Parathyroid adenoma (tissue), 2 donors: Measurements from ENCODE around the gene P2RY13.

Source experiments
- H2AFZ ChIP-seq: fragments of 300-600 bp; sonication (generic); one replicate; pipeline ENCODE4 v1.7.0; 2017; ENCODE audit warnings: antibody characterized with exemption, mild to moderate bottlenecking
- H3K27ac ChIP-seq: fragments of 300-600 bp; sonication (generic); one replicate; pipeline ENCODE4 v1.7.0; 2017
- H3K27me3 ChIP-seq: fragments of 300-600 bp; sonication (generic); one replicate; pipeline ENCODE4 v1.7.0; 2017; ENCODE audit warnings: low read length; ENCODE audit not compliant: control insufficient read depth, insufficient read depth
- H3K36me3 ChIP-seq: fragments of 300-600 bp; sonication (generic); one replicate; pipeline ENCODE4 v1.7.0; 2017; ENCODE audit warnings: low read length; ENCODE audit not compliant: control insufficient read depth, insufficient read depth
- H3K4me1 ChIP-seq: fragments of 300-600 bp; sonication (generic); one replicate; pipeline ENCODE4 v1.7.0; 2017; ENCODE audit warnings: control low read depth
- H3K4me2 ChIP-seq: fragments of 300-600 bp; sonication (generic); one replicate; pipeline ENCODE4 v1.7.0; 2017; ENCODE audit warnings: low read length
- H3K4me3 ChIP-seq: fragments of 300-600 bp; sonication (generic); one replicate; pipeline ENCODE4 v1.7.0; 2017; ENCODE audit warnings: low read depth, low read length
- H3K79me2 ChIP-seq: fragments of 300-600 bp; sonication (generic); one replicate; pipeline ENCODE4 v1.7.0; 2017; ENCODE audit warnings: control low read depth
- H3K9ac ChIP-seq: fragments of 300-600 bp; sonication (generic); one replicate; pipeline ENCODE4 v1.7.0; 2017; ENCODE audit warnings: mild to moderate bottlenecking
- H3K9me3 ChIP-seq: fragments of 300-600 bp; sonication (generic); one replicate; pipeline ENCODE4 v1.7.0; 2017; ENCODE audit warnings: low read length; ENCODE audit not compliant: control insufficient read depth
- TF ChIP-seq, protein P1 (sequence below): fragments of 300-600 bp; sonication (generic); IDR thresholded peaks from one replicate; pipeline ENCODE4 v1.7.0; 2017; ENCODE audit warnings: antibody characterized with exemption, mild to moderate bottlenecking
- donor health status: primary hyperparathyroidism.

Gene P2RY13

DNA sequence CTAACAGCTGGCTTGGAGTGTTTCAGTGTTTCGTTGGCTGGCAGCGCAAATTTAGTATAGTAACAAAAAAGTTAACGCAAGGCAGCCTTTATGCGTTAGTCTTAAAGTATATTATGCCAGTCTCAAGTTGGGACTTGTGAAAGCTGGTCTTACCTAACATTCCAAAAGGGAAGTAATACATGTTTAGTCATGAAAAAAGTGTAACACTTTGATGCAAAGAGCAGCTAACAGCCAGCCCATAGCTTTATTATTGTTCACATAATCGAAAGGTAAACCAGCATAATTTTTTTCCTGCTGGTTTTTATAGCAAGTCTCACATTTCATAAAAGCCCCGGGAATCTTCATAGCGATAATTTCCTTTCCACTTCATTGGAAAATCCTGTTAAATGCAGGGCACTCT is 10.4 kb downstream of the P2RY13 start:
- H3K4me3 ChIP-seq, result no peak overlapping the region
- H3K27me3 ChIP-seq, result no peaks in the 10 kb centered on the region
- no peaks in the 10 kb centered on the region for H3K36me3 ChIP-seq
- no peak overlapping the region for H3K27ac ChIP-seq
- TF ChIP-seq, protein P1, sequence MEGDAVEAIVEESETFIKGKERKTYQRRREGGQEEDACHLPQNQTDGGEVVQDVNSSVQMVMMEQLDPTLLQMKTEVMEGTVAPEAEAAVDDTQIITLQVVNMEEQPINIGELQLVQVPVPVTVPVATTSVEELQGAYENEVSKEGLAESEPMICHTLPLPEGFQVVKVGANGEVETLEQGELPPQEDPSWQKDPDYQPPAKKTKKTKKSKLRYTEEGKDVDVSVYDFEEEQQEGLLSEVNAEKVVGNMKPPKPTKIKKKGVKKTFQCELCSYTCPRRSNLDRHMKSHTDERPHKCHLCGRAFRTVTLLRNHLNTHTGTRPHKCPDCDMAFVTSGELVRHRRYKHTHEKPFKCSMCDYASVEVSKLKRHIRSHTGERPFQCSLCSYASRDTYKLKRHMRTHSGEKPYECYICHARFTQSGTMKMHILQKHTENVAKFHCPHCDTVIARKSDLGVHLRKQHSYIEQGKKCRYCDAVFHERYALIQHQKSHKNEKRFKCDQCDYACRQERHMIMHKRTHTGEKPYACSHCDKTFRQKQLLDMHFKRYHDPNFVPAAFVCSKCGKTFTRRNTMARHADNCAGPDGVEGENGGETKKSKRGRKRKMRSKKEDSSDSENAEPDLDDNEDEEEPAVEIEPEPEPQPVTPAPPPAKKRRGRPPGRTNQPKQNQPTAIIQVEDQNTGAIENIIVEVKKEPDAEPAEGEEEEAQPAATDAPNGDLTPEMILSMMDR, result no peak
- H3K79me2 ChIP-seq, result no peaks in the 10 kb centered on the region
- no peaks in the 10 kb centered on the region for H3K9me3 ChIP-seq
- no peak overlapping the region for H2AFZ ChIP-seq
- H3K4me1 ChIP-seq, result no peaks in the 10 kb centered on the region
- no peak overlapping the region for H3K9ac ChIP-seq
- no peak overlapping the region for H3K4me2 ChIP-seq

DNA sequence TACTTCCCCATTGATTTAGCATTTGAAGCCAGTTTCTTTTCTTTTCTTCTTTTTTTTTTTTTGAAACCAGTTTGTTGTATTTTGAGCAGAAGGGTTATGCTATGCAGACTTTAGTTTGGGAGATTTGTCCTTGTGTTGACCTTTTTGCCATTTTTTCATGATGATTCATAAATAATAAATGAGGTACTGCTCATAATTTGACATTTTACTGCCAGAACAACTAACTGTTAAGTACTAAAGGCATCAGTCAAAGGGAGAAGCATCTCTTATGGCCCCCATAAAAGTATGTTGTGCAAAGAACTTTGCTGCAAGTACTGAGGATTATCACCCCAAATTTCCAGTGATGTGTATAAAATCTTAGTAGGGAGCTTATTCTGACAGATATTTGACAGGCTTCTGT is 11.0 kb downstream of the P2RY13 start:
- H3K9me3 ChIP-seq, result no peaks in the 10 kb centered on the region
- H3K4me3 ChIP-seq, result no peak overlapping the region
- H3K4me1 ChIP-seq, result no peaks in the 10 kb centered on the region
- H3K36me3 ChIP-seq, result no peaks in the 10 kb centered on the region
- TF ChIP-seq, protein P1, result no peak
- H2AFZ ChIP-seq, result no peak overlapping the region
- H3K9ac ChIP-seq, result no peak overlapping the region
- H3K27ac ChIP-seq, result no peak overlapping the region
- no peaks in the 10 kb centered on the region for H3K27me3 ChIP-seq
- no peak overlapping the region for H3K4me2 ChIP-seq
- H3K79me2 ChIP-seq, result no peaks in the 10 kb centered on the region

DNA sequence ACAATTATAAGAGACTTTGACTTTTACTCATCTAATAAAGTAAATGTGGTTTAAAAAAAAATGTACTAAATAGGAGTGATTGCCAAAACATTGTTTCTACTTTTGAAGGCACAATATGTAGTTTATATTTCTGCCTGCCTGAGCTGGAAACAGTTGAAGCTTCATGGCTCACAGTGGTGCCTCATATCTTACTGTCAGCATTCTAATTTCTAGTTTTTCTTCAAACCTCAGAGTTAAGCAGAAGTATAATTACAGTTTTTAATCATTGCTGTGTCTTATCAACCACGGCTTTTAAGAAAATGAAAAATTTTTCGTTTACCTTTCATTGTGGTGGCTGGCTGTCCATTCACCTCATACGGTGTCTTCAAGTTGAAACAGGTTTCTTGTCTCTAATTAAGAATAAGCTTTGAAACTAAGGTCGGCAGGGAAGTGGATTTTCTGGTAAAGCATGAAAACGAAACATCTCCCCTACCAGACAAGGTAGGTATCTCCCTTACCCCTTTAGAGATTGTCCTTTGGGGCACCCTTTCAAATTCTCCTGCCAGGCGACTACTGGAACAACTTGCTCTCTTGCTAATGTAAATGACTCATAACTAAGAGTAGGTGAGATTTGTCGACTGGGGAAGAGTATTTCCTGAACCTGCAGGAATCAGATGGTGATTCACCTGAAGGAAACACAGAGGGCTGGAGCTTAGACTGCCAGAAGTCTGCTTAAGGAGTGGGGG is 12.9 kb downstream of the P2RY13 start, which contains the start of gene GPR87:
Gene GPR87 (minus strand): TSS at position 554 of the 725 bp plus-strand sequence. CDS start 16,720 bp downstream, outside the sequence.
- Histone ChIP-seq H3K4me1 (no peaks in the 10 kb centered on the region), H3K27me3 (no peaks in the 10 kb centered on the region), H3K27ac (no peak within 1 kb of the TSS), H2AFZ (no peak within 1 kb of the TSS), H3K79me2 (no peaks in the 10 kb centered on the region), H3K9me3 (no peaks in the 10 kb centered on the region), H3K9ac (no peak within 1 kb of the TSS), H3K36me3 (no peaks in the 10 kb centered on the region), H3K4me2 (no peak within 1 kb of the TSS), H3K4me3 (no peak within 1 kb of the TSS)
- TF ChIP-seq, protein P1, result no peak

- no peaks in the 10 kb centered on the region for H3K36me3 ChIP-seq
- no peaks in the 10 kb centered on the region for H3K4me1 ChIP-seq
- no peaks in the 10 kb centered on the region for H3K27me3 ChIP-seq
- H3K79me2 ChIP-seq, result no peaks in the 10 kb centered on the region
- no peak overlapping the region for H3K27ac ChIP-seq
- no peak overlapping the region for H3K4me2 ChIP-seq
- H3K4me3 ChIP-seq, result no peak overlapping the region
- no peaks in the 10 kb centered on the region for H3K9me3 ChIP-seq
- no peak overlapping the region for H2AFZ ChIP-seq
- TF ChIP-seq, protein P1, result no peak
- H3K9ac ChIP-seq, result no peak overlapping the region
Observed at GRCh38 chr3:151315846-151316245, 13.5 kb downstream of the P2RY13 start.

DNA sequence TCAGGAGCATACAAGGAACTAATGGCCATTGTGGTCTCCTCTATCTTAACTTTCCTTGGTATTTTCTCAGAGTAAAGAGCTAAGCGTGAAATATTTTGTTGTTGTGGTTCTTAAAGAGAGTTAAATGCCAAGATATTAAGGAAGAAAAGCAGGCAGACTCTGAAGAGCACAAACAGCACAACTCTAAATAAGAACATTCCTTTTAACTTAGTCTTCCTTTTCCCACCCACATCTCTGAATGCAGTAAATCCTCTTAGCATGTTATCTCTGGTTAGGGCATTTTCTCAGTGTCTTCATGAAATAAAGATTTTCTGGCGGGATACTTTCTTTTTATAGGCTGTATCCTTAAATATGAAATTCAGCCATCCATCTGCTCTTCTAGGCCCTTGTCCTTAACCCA is 14.2 kb downstream of the P2RY13 start:
- Histone ChIP-seq H3K36me3 (no peaks in the 10 kb centered on the region), H3K79me2 (no peaks in the 10 kb centered on the region), H3K9ac (no peak overlapping the region), H3K4me2 (no peak overlapping the region), H3K4me3 (no peak overlapping the region), H3K27ac (no peak overlapping the region), H3K9me3 (no peaks in the 10 kb centered on the region), H3K27me3 (no peaks in the 10 kb centered on the region), H3K4me1 (no peaks in the 10 kb centered on the region), H2AFZ (no peak overlapping the region)
- TF ChIP-seq, protein P1, result no peak
